Activated naive CD8-positive, alpha-beta T cell treated with anti-CD3 and anti-CD28 coated beads, Interleukin-2, amount 10 ng/mL, durations not matched to agents 7 days and 5 days (primary cell): Measurements from ENCODE around the gene TMCO2. TPM values are rescaled to one million over a fixed set of nuclear protein-coding genes. Genes with fewer than 3 reads are reported as not detected.
A peak's percentile ranks its signal among the peaks of the same experiment; 100 is the strongest.

Source experiments
- ATAC-seq: fragments of 150-1000 bp; cut with Tn5 transposase; one replicate; pipeline ENCODE4 v1.10.0; 2021; ENCODE audit warnings: low read depth, moderate library complexity
- POLR2A ChIA-PET: fragments of 350-600 bp; sonication (Branson Sonifier 250); formaldehyde crosslinking; loops from one replicate; lab custom pipeline; 2021; ENCODE audit warnings: antibody characterized with exemption; lab: Charles Lee
- DNase-seq: peaks from one replicate; pipeline ENCODE4 v3.0.0; 2021
- H3K27ac Mint-ChIP-seq: one replicate; pipeline ENCODE4 v1.8.0; 2022; ENCODE audit warnings: mild to moderate bottlenecking, mixed read lengths
- H3K27me3 Mint-ChIP-seq: one replicate; pipeline ENCODE4 v1.8.0; 2022; ENCODE audit warnings: mild to moderate bottlenecking, moderate library complexity, mixed read lengths
- H3K36me3 Mint-ChIP-seq: one replicate; pipeline ENCODE4 v1.8.0; 2021; ENCODE audit warnings: mild to moderate bottlenecking, mixed read lengths
- H3K4me1 Mint-ChIP-seq: one replicate; pipeline ENCODE4 v1.8.0; 2021; ENCODE audit warnings: mixed read lengths
- H3K4me3 Mint-ChIP-seq: one replicate; pipeline ENCODE4 v1.8.0; 2022; ENCODE audit warnings: mild to moderate bottlenecking, moderate library complexity, mixed read lengths
- H3K9me3 Mint-ChIP-seq: one replicate; pipeline ENCODE4 v1.8.0; 2021; ENCODE audit warnings: mixed read lengths
- total RNA-seq, 2 experiments: library from RNA; stranded (reverse); gene quantifications; one replicate each; pipeline ENCODE4 v1.2.3, GENCODE V29; 2021

TMCO2 gene
- total RNA-seq, 2 experiments from 2014 or later, result not detected

DNA sequence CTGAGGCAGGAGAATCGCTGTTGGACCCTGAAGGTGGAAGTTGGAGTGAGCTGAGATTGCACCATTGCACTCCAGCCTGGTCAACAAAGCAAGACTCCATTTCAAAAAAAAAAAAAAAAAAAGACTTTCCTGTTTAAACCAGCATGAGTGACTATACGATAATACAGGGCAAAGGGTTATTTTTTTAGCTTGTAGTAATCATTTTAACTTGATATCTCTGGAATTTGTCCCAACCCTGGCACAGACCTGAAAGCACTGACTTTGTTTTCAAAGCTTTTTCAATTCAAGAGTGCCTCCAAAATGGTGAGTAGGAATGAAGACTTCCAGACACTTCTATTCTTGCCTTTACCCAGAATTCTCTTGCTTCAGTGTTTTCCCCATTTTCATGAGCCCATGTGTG is 4.4 kb upstream of the TMCO2 start:
- H3K27me3 Mint-ChIP-seq, result no peaks in the 10 kb centered on the region
- H3K36me3 Mint-ChIP-seq, result peaks cover 18% of the 10 kb centered on the region
- ATAC-seq, result no peak
- no peak overlapping the region for H3K4me3 Mint-ChIP-seq
- H3K4me1 Mint-ChIP-seq, result peaks cover 19% of the 10 kb centered on the region
- no peak overlapping the region for H3K27ac Mint-ChIP-seq
- H3K9me3 Mint-ChIP-seq, result no peaks in the 10 kb centered on the region
- POLR2A ChIA-PET, result interaction anchor here (2.9 to 4.3 kb wide), 2 partner anchors 10 to 15 kb away, joined by 15 to 29 read pairs; partner anchors contain the start of gene ZMPSTE24
- no peak for DNase-seq

DNA sequence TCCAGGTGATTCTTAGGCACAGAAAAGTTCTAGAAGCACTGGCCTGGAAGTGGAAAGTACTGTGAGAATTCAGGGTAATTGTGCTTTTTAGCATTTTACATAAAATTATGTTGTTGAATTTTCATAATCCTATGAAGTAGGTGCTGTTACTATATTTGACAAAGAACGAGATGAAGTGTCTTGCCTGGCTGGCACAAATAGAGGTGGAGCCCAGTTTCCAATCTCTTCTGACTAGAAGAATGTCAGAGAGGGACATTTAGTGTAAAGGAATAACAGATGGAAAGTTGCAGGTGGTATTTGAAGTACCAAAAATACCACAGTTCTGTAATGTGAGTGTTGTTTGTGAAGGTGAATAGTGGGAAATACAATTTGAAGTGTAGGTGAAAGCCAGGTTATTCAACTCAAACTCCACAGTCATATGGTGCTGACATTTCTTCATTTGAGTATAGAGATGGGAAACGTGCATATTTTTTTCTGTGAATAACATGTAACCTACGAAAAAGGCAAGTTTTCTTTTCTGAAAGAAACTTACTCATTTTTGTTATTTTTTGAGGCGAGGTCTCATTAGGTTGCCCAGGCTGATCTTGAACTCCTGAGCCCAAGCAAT is 3.5 kb upstream of the TMCO2 start:
- no peak overlapping the region for H3K4me3 Mint-ChIP-seq
- H3K36me3 Mint-ChIP-seq, result peaks cover 9% of the 10 kb centered on the region
- ATAC-seq (no peak), DNase-seq (no peak)
- peaks cover 17% of the 10 kb centered on the region for H3K4me1 Mint-ChIP-seq
- POLR2A ChIA-PET, result interaction anchor here (1.6 kb wide), 1 partner anchor 14 kb away, joined by 3 read pairs; the partner anchor contains the start of gene ZMPSTE24
- no peak overlapping the region for H3K27ac Mint-ChIP-seq
- no peaks in the 10 kb centered on the region for H3K27me3 Mint-ChIP-seq
- no peaks in the 10 kb centered on the region for H3K9me3 Mint-ChIP-seq

DNA sequence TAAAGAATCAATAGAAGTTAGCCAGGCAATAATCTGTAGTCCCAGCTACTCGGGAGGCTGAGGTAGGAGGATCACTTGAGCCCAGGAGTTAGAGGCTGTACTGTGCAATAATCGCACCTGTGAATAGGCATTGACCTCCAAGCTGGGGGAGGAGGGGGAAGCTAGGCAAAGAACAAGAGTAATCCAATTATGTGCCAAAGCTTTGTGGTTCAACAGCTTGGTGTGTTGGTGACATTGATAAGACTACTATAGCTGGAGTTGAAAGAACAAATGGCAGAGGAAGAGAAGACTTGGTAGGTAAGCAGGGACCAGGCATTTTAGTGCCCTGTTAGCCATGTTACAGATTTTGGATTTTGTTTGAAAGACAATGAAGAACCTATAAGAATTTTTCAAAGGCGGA is 2.1 kb upstream of the TMCO2 start:
- Mint-ChIP-seq H3K4me3 (no peak overlapping the region), H3K4me1 (peaks cover 20% of the 10 kb centered on the region), H3K9me3 (no peaks in the 10 kb centered on the region), H3K36me3 (peaks cover 3% of the 10 kb centered on the region), H3K27me3 (no peaks in the 10 kb centered on the region), H3K27ac (no peak overlapping the region)
- ATAC-seq (no peak), DNase-seq (no peak)
- POLR2A ChIA-PET, result interaction anchor here (1.6 kb wide), 1 partner anchor 12 kb away, joined by 3 read pairs; the partner anchor contains the start of gene ZMPSTE24

DNA sequence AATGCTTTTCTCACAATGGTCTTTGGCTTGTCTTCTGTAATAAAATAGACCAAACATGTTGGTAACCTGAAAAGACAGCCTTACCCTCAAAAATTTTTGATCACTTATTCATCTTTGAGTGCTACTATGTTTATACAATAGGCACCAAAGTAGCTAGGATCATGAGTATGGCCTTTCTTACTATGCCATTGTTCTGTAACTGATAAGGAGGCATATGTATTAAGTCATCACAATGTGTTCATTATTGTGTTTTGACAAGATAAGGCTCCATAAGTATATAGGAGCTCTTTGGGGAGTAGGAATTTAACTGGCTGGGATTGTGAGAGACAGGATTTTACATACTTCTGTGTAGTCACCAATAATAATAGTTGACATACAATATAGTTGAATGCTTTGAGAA is 675 bp downstream of the TMCO2 start:
- ATAC-seq, result no peak
- H3K4me3 Mint-ChIP-seq, result no peak overlapping the region
- H3K4me1 Mint-ChIP-seq, result peaks cover 18% of the 10 kb centered on the region
- no peaks in the 10 kb centered on the region for H3K27me3 Mint-ChIP-seq
- DNase-seq, result no peak
- H3K9me3 Mint-ChIP-seq, result no peaks in the 10 kb centered on the region
- no peaks in the 10 kb centered on the region for H3K36me3 Mint-ChIP-seq
- POLR2A ChIA-PET, result interaction anchor here (2.0 kb wide), 1 partner anchor 9 kb away, joined by 6 read pairs; the partner anchor contains the start of gene ZMPSTE24
- no peak overlapping the region for H3K27ac Mint-ChIP-seq

DNA sequence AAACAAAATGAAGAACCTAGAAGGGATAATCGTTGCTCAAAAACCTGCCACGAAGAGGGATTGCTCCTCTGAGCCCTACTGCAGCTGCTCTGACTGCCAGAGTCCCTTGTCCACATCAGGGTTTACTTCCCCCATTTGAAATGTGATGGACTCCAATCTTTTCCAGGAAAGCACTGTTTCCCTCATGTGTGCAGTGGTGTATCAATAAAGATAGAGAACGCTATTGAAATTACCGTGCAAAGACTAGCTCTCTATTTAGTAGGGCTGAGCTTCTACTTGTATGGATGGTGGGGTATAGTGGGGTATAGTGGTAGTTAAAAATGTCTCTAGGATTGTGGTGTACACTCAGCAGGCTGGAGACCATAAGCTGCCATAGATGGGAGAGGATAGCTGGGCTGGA is 3.7 kb downstream of the TMCO2 start:
- Mint-ChIP-seq H3K4me1 (peaks cover 21% of the 10 kb centered on the region), H3K27me3 (no peaks in the 10 kb centered on the region), H3K36me3 (peaks cover 9% of the 10 kb centered on the region), H3K27ac (peak overlapping the region; percentile 84), H3K9me3 (no peaks in the 10 kb centered on the region), H3K4me3 (peak overlapping the region; percentile 31)
- ATAC-seq (no peak), DNase-seq (no peak)
- POLR2A ChIA-PET, result interaction anchor here (1.7 kb wide), 1 partner anchor 16 kb away, joined by 3 read pairs; no protein-coding TSS in a partner anchor

DNA sequence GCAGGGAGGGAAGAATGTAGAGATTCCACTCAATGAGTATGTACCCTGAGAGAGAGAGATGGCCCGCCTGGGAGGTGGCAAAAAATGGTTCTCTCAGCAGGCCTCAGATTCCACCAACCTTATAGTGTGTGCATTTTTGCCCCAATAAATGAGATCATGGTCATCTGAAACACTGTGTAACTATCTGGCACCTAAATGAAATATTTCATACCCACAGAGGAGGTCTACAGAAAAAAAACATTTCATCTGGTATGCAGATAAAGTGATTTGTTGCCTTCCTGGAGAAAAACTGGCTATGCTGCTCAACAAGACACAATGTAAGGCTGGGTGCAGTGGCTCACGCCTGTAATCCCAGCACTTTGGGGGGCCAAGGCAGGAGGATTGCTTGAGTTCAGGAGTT is 4.9 kb downstream of the TMCO2 start:
- Mint-ChIP-seq H3K4me3 (no peak overlapping the region), H3K9me3 (no peaks in the 10 kb centered on the region), H3K36me3 (peaks cover 9% of the 10 kb centered on the region), H3K27me3 (no peaks in the 10 kb centered on the region), H3K4me1 (peaks cover 26% of the 10 kb centered on the region), H3K27ac (no peak overlapping the region)
- ATAC-seq (no peak), DNase-seq (no peak)
- POLR2A ChIA-PET, result no interaction called here

DNA sequence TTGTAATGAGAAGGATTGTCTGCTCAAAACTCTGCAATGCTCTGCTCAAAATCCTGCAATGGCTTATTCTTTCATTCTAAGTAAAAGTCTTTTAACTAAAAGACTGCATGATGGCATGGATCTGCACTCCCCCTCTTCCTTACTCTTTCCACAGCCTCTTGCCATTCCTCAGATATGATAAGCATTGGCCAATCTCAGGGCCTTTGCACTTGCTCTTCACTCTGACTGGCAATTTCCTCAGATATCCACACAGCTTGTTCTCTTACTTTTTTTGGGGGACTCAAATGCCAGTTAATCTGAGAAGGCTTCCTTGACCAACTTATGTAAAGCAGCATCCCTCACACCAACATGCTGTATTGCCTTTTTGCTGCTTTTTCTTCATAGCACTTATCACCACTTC is 7.5 kb downstream of the TMCO2 start:
- Mint-ChIP-seq H3K27me3 (no peaks in the 10 kb centered on the region), H3K9me3 (no peaks in the 10 kb centered on the region)

DNA sequence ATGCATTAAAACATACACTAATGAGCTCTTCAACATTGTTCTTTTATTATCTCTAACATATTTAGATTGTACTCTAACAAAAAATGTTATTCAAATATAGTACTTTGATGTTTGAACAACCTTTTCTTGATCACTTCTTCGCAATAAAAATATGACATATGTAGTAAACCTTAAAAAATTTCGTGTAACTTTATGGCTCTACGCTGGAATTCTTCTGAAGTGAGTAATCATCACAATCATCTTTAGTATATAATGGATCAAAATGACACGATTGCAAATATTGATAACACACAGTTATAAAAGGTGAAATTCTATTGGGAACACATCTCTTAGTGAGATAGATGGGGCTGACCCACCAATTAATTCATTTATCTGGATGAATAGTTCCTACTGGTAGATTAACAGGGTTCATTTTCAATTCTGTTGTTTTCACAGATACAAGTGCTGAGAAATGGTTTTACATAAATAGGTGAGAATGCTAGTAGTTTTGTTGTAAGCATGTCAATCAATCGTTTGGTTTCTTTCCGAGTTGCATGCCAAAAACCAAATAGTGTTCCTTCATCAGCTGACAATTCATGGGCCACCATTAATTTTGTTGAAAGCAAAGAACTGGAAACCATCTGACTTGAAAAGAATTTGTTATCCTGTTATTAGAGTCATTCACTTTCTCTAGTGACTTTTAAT is 8.8 kb downstream of the TMCO2 start:
- Mint-ChIP-seq H3K27me3 (no peaks in the 10 kb centered on the region), H3K27ac (peak overlapping the region; percentile 99), H3K9me3 (no peaks in the 10 kb centered on the region), H3K4me1 (peaks cover 22% of the 10 kb centered on the region), H3K36me3 (peaks cover 27% of the 10 kb centered on the region), H3K4me3 (peak overlapping the region; percentile 94)
- DNase-seq (no peak), ATAC-seq (no peak)
- POLR2A ChIA-PET, result interaction anchor here (0.6 to 2.7 kb wide), 6 partner anchors 15 to 124 kb away, joined by 3 to 29 read pairs (median 3); partner anchors contain the start of gene RLF

More for the DNA sequence above, 7.5 kb downstream of the TMCO2 start:
- ATAC-seq (no peak), DNase-seq (no peak)
- H3K4me3 Mint-ChIP-seq, result no peak overlapping the region
- POLR2A ChIA-PET, result interaction anchor here (1.6 kb wide), 1 partner anchor 125 kb away, joined by 3 read pairs; no protein-coding TSS in a partner anchor
- peaks cover 18% of the 10 kb centered on the region for H3K36me3 Mint-ChIP-seq
- H3K4me1 Mint-ChIP-seq, result peaks cover 32% of the 10 kb centered on the region
- H3K27ac Mint-ChIP-seq, result no peak overlapping the region

DNA sequence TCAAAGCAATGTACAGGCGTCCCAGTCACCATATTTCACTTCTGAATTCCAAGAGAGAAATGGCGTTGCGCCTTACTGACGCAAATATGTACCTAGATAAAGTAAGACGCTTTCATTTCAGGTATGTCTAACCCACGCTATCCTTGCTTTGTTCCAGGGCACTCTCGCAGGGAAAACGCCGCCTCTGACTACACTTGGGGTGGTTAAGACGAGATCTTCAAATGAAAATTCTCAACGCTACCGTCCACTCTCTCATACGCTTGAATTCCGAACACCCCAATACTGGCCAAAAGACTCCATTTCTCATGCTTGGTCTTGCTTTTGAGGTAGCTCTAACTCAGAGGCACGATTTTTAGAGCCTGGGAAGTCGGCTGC is 9.6 kb downstream of the TMCO2 start:
- no peak for DNase-seq

DNA sequence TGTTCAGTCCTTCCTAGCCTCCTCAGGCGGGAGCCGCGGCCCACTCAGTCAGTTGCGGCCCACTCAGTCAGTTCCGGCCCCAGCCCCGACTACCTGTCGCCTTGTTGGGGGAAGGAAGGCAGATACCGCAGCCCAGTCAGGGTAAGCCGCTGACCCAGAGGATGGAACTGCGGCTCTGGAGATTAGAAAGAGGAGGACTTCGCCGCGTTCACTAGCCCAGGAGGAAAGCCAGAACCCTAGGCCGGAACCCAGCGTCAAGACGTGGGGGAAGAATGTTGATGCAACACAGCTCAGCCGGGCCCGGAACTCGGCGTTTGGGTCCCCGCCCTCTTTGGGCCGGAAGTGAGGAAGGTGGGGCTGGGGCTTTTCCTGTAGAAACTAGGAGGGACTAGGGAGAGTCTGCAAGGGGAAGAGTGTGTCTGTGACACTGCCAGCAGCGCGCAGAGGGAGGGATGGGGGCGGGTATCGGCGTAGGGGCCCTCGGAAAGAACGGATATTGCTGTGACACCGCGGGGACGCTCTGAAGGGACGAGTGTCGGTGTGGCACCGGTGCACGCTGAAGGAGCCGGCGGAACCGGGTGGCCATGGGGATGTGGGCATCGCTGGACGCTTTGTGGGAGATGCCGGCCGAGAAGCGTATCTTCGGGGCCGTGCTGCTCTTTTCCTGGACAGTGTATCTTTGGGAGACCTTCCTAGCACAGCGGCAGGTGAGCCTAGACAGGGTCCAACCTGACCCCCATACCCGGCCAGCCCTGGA is 10.1 kb downstream of the TMCO2 start, which contains the start of gene ZMPSTE24:
TSS of gene ZMPSTE24 (plus strand) at position 549 of the 757 bp plus-strand sequence. CDS start at position 585, 36 bp downstream.
- Mint-ChIP-seq H3K4me1 (peaks cover 22% of the 10 kb centered on the region), H3K27ac (peak within 1 kb of the TSS; percentile 99), H3K27me3 (no peaks in the 10 kb centered on the region), H3K4me3 (peak within 1 kb of the TSS; percentile 94), H3K9me3 (no peaks in the 10 kb centered on the region), H3K36me3 (peaks cover 36% of the 10 kb centered on the region)
- peak; percentile 91 for DNase-seq
- POLR2A ChIA-PET, result interaction anchor here (0.6 to 2.7 kb wide), 14 partner anchors 10 to 359 kb away, joined by 3 to 29 read pairs (median 4); partner anchors contain the start of genes CAP1, RLF and TMCO2
- peak; percentile 96 for ATAC-seq

More for the DNA sequence above, 9.6 kb downstream of the TMCO2 start:
- peaks cover 33% of the 10 kb centered on the region for H3K36me3 Mint-ChIP-seq
- H3K4me1 Mint-ChIP-seq, result peaks cover 19% of the 10 kb centered on the region
- POLR2A ChIA-PET, result interaction anchor here (0.6 to 2.7 kb wide), 14 partner anchors 9 to 360 kb away, joined by 3 to 29 read pairs (median 4); partner anchors contain the start of genes CAP1, RLF and TMCO2
- peak overlapping the region; percentile 94 for H3K4me3 Mint-ChIP-seq
- no peaks in the 10 kb centered on the region for H3K27me3 Mint-ChIP-seq
- H3K27ac Mint-ChIP-seq, result peak overlapping the region; percentile 99
- no peak for ATAC-seq
- H3K9me3 Mint-ChIP-seq, result no peaks in the 10 kb centered on the region

DNA sequence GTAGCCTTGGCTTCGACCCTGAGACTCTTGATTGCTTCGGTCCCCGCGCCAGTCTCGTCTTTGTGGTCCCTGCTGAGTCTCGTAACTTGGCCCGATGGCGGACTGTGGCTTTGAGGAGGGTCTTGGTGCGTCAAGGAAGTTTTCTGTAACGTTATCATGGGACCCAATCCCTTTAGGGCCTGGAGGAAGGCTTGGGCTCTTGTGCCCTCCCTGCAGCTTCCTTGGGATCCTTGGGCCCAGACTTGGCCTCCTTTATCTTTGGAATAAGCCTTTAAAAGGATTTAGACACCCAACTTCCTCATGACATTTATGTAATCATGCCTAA is 10.7 kb downstream of the TMCO2 start:
- peak overlapping the region; percentile 99 for H3K27ac Mint-ChIP-seq
- H3K4me1 Mint-ChIP-seq, result peaks cover 27% of the 10 kb centered on the region
- no peaks in the 10 kb centered on the region for H3K9me3 Mint-ChIP-seq
- H3K4me3 Mint-ChIP-seq, result peak overlapping the region; percentile 94
- H3K27me3 Mint-ChIP-seq, result no peaks in the 10 kb centered on the region
- no peak for DNase-seq
- POLR2A ChIA-PET, result interaction anchor here (0.7 to 2.7 kb wide), 9 partner anchors 11 to 218 kb away, joined by 3 to 29 read pairs (median 5); partner anchors contain the start of genes CAP1, RLF and TMCO2
- no peak for ATAC-seq
- H3K36me3 Mint-ChIP-seq, result peaks cover 42% of the 10 kb centered on the region

DNA sequence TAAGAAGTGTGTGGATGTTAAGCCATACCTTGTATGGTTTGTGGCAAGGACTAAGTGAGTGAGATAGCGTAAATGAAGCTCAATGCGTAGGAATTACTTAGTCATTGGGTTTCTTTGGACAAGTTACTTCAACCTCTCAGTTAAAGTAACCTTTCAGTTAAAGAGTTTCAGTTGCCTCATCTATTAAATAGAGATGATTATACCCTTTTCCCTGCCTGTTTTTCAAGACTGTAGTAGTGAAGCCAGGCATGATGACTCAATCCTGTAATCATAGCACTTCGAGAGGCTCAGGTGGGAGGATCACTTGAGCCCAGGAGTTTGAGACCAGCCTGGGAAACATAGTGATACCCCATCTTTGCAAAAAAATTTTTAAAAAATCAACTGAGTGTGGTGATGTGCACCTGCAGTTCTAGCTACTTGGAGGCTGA is 16.6 kb downstream of the TMCO2 start:
- DNase-seq (no peak), ATAC-seq (no peak)
- POLR2A ChIA-PET, result interaction anchor here (0.7 to 1.2 kb wide), 2 partner anchors 63 to 103 kb away, joined by 3 read pairs; partner anchors contain the start of gene RLF
- peaks cover 24% of the 10 kb centered on the region for H3K4me1 Mint-ChIP-seq
- H3K27ac Mint-ChIP-seq, result no peak overlapping the region
- peaks cover 39% of the 10 kb centered on the region for H3K36me3 Mint-ChIP-seq
- H3K27me3 Mint-ChIP-seq, result no peaks in the 10 kb centered on the region
- no peaks in the 10 kb centered on the region for H3K9me3 Mint-ChIP-seq
- H3K4me3 Mint-ChIP-seq, result no peak overlapping the region

DNA sequence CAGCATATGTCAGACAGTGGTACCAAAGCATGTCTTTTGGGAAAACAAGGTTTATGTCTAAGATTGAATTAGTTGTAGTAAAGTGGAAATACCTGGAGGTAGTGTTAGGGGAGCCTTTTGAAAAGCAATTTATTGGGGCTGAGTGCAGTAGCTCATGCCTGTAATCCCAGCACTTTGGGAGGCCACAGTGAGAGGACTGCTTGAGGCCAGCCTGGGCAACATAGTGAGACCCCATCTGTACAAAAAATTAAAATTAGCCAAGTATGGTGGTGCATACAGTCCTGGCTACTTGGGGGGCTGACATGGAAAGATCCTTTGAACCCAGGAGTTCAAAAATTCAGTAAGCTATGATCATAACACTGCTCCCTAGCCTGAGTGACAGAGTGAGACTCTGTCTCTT is 17.6 kb downstream of the TMCO2 start:
- Mint-ChIP-seq H3K27ac (no peak overlapping the region), H3K36me3 (peaks cover 34% of the 10 kb centered on the region), H3K4me3 (no peak overlapping the region), H3K4me1 (peaks cover 18% of the 10 kb centered on the region), H3K27me3 (no peaks in the 10 kb centered on the region), H3K9me3 (no peaks in the 10 kb centered on the region)
- no peak for DNase-seq
- no peak for ATAC-seq
- POLR2A ChIA-PET, result no interaction called here
